ENCODE measurements around the gene THBD.

DNA sequence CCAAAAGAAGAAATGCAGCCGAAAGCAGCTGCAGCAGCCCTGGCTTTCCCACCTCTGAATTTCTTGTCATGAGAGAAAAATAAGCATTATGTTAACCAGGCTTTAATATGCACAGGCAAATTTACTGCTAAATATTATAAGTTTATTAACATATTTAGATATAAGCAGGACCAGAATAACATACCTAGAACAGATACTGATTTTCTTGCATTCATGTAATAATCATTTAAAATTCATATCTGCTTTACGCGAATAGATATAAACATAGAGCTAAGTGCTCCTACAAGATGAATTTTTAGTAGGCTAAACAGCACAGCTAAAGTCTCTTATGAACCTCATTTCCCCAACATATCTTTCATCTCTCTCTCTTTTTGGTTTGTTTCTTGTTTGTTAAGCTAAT lies 21.9 kb upstream of the THBD start:
- no peak for TF ChIP-seq POLR2AphosphoS5 (IDR thresholded peaks at IDR 0.05; ENCODE audit: borderline replicate concordance, low read depth, low read length)
- no peak for TF ChIP-seq EZH2 (IDR thresholded peaks at IDR 0.05)
